GM21390 (cell line): ENCODE data around the gene SPATA24.
"Not testable (repeated sequence)": the region's sequence is repeated elsewhere in the genome, so short reads cannot be mapped to it uniquely, and the experiment has no call there.

Source experiments
- ATAC-seq: cut with Tn5 transposase; IDR thresholded peaks from one replicate; pipeline ENCODE4 v1.9.1; 2021; ENCODE audit not compliant: unreplicated experiment

The SPATA24 gene

DNA sequence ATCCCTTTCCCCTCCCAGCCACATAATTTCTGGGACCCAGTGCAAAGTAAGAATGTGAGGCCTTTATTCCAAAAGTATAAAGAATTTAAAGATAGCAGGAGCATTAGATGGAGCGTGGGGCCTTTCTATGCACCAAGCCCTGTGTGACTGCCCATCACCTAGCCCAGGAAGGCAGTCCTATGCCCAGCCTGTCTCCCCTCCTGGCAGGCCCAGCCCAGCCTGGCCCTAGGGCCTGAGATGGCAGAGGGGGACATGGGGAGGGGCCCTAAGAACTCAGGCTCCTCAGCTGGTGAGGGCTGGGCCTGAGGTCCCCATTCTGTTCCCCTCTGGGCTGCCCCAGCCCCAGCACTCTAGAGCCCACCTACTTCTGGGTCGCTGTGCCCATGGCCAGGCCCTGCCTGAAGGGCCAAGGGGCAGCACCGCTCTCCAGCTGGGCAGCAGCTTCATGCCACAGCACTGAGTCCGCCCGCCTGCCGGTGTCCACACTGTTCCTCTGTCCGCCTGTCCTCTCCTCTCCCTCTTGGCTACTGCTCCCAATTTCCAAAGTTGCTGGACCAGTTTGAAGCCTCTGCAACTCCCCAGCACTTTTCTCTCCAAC is 19.8 kb downstream of the SPATA24 start:
- ATAC-seq = no peak

- no peak for ATAC-seq
Measured at GRCh38 chr5:139383275-139383992, 20.5 kb downstream of the SPATA24 start, which contains the start of gene SLC23A1. SLC23A1 (minus strand) TSS chr5:139383297; CDS start chr5:139383253, 44 bp downstream.

GRCh38 chr5:139382807-139383206 is 21.1 kb downstream of the SPATA24 start:
- ATAC-seq = no peak

DNA sequence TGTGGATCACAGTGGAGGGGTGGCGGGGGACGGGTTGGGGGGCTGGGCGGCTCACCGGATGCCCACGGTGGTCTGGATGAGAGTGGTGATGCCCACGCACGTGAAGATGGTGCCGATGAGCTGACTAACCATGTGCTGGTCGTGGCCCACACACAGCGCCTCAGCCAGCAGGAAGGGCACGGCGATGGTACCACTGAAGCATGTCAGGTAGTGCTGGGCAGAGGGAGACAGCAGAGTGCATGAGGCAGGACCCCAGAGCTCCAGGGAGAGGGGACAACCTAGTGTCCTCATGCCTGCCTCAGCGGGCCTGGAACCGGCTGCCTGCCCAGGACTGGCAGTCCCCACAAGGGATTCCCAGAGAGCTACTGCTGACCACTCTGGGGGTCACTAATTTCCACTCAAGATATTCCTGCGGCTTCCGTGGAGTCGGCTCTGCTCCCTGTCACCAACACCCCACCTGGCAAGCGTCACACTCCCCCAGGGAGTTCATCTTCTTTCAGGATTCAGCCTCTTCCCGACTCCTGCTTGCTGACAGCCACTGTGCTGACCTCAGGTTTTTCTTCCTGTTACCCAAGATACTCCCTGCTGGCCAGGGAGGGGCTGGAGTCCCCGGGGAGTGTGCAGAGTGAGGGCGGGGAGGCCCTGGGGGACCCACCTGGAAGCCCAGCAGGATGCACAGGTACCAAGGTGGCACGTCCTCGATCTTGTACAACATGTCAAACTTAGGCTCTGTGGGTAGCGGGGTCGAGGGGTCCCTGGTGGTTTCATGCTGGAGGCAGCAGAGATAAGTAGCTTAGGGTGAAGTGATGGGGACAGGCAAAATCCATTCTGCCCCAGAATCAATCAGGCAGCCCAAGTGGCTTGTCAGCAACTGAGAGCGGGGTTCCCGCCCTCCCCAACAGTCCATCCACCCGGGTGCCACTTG is 21.8 kb downstream of the SPATA24 start:
- no peak for ATAC-seq

GRCh38 chr5:139379626-139380449 is 24.1 kb downstream of the SPATA24 start:
- no peak for ATAC-seq

DNA sequence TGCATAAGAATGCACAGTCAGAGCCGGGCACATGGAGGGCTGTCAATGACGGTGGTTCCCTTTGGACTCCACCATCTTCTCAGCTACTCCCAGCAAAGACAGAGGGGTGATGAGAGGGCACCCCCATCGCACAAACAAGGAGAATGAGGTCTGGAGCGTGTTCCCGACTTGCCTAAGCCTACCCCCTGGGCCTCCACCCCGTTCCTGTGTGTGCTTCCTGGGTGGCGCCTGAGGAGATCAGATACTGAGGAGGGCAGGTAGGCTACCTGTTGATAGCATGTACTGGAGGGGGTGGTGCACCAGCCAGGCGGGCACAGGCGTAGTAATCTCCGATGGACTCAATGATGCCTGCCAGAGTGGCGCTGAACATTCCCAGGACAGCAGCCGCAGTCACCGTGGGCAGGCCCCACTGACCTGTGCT is 24.9 kb downstream of the SPATA24 start:
- ATAC-seq = no peak

- no peak for ATAC-seq
Measured at GRCh38 chr5:139378101-139378825, 25.6 kb downstream of the SPATA24 start.

GRCh38 chr5:139377226-139377625 is 26.7 kb downstream of the SPATA24 start:
- no peak for ATAC-seq

DNA sequence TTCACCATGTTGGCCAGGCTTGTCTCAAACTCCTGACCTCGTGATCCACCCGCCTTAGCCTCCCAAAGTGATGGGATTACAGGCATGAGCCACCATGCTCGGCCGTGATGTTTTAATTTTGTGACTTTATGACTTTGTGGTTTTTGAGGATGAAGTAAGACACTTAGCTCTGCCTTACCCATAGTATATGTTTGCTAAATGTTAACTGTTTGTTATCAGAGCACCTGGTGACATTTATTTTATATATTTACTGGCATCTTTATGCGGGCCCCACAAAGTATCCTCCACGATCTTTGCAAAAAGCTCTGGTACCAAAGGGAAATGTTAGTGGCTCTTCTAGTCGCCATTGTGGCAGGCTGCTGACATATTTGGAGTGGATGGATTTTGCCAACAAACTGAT is 27.5 kb downstream of the SPATA24 start:
- no peak for ATAC-seq

- no peak for ATAC-seq
Measured at GRCh38 chr5:139374909-139375308, 29.0 kb downstream of the SPATA24 start.

DNA sequence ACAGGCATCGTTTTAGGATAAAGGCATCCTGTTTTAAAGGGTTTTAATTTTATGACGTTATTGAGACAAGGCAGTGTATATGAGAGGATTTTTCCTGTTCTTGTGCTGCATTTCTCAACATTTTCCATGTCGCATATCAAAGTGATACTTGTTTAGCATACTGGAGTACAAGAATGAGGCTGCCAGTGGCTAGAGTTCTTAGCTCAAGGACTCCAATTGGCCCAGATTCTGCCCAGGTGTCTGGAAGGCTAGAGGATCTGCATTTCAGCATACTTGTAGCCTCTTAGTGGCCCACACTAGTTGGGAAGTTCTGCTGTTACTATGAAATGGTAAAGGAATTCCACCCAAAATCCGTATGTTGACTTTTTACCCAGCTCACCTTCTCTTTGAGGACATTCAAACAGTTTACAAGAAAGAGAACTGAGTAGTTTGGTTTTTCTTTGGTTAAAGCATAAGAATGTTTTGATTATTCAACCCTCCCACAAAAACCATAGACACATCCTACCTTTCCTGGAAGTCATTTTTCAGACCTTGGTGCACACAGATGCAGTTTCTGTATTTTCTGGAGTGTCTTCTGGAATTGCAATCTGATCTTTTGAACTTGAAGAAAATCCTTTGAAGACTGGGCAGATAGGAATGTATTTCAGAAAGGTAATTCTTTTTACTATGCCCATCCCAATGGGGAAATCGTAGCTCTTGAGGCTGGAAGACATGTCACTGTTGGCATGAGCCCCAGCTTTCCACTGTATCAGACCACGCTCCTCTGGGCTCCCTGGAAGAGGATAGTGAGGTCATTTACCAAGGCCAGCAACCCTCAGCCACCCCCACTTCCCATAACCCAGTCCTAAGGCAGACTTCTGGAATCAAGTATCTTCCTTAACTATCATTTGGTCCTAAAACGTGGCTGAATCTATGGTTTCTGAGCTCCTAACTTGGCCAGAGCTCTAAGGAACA is 32.1 kb downstream of the SPATA24 start:
- no peak for ATAC-seq

- ATAC-seq = no peak
Measured at GRCh38 chr5:139369181-139369580, 34.7 kb downstream of the SPATA24 start.

GRCh38 chr5:139368613-139369012 is 35.3 kb downstream of the SPATA24 start:
- no peak for ATAC-seq

DNA sequence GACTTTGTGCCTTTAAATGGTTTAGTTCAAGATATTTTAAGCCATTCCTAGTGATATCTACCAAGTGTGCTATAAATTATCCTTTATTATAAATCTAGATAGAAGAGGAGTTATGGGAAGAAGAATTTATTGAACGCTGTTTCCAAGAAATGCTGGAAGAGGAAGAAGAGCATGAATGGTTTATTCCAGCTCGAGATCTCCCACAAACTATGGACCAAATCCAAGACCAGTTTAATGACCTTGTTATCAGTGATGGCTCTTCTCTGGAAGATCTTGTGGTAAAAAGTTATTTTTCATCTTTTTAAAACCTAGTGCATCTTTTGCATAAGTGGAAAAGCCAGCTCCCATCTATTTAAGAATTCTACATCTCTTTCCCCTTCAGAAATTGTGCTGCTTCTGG is 39.4 kb downstream of the SPATA24 start:
- ATAC-seq = no peak

- no peak for ATAC-seq
Measured at GRCh38 chr5:139363937-139364336, 40.0 kb downstream of the SPATA24 start.

- ATAC-seq = no peak
Measured at GRCh38 chr5:139361835-139362429, 42.0 kb downstream of the SPATA24 start.

- no peak for ATAC-seq
Measured at GRCh38 chr5:139360384-139360783, 43.5 kb downstream of the SPATA24 start.

GRCh38 chr5:139358064-139358463 is 45.8 kb downstream of the SPATA24 start:
- ATAC-seq = no peak

DNA sequence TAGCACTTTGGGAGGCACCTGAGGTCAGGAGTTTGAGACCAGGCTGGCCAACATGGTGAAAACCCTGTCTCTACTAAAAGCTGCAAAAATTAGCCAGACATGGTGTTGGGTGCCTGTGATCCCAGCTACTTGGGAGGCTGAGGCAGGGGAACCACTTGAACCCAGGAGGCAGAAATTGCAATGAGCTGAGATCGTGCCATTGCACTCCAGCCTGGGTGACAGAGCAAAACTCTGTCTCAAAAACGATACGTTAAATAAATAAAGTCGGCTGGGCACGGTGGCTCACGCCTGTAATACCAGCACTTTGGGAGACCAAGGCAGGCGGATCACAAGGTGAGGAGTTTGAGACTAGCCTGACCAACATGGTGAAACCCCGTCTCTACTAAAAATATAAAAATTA is 48.0 kb downstream of the SPATA24 start:
- not testable (repeated sequence) for ATAC-seq
